IPS-18a (cell line): ENCODE data around the gene WDFY3.

Source experiments
- H3K27ac ChIP-seq: one replicate; pipeline ENCODE4 v1.5.1; 2013; ENCODE audit warnings: low read length
- H3K27me3 ChIP-seq: one replicate; pipeline ENCODE4 v1.6.1; 2013; ENCODE audit warnings: mild to moderate bottlenecking, low read length; ENCODE audit not compliant: control insufficient read depth, insufficient read depth
- H3K36me3 ChIP-seq: one replicate; pipeline ENCODE4 v1.6.1; 2013; ENCODE audit warnings: low read depth, low read length; ENCODE audit not compliant: control insufficient read depth
- H3K4me1 ChIP-seq: one replicate; pipeline ENCODE4 v1.6.1; 2013; ENCODE audit warnings: low read depth, low read length; ENCODE audit not compliant: control insufficient read depth
- H3K4me3 ChIP-seq: one replicate; pipeline ENCODE4 v1.5.1; 2013; ENCODE audit warnings: low read length
- H3K9ac ChIP-seq: one replicate; pipeline ENCODE4 v1.6.1; 2013; ENCODE audit warnings: mild to moderate bottlenecking, low read length, moderate library complexity
- H3K9me3 ChIP-seq: one replicate; pipeline ENCODE4 v1.6.1; 2013; ENCODE audit warnings: low read depth, low read length; ENCODE audit not compliant: control insufficient read depth

The WDFY3 gene

DNA sequence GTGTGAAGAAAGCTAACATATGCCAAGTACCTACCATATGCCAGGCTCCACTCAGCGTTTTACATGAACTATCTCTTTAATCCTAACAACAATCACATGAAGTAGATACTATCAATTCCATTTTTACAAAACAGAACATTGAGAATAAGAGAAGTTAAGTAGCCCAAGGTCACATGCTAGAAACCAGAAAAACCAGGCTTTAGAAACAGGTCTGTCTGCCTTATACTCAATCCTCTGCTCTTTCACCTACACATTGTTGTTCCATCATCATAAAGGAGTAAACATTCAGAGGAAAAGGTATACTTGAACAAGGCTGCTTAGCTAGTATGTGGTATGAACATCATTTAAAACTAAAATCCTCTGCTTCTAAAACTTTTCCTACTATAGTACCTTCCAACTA, 42.1 kb downstream of the WDFY3 start:
- no peak overlapping the region for H3K9ac ChIP-seq
- no peak overlapping the region for H3K27ac ChIP-seq
- no peak overlapping the region for H3K4me3 ChIP-seq
- no peaks in the 10 kb centered on the region for H3K36me3 ChIP-seq
- no peaks in the 10 kb centered on the region for H3K9me3 ChIP-seq
- peaks cover 3% of the 10 kb centered on the region for H3K4me1 ChIP-seq
- no peaks in the 10 kb centered on the region for H3K27me3 ChIP-seq

DNA sequence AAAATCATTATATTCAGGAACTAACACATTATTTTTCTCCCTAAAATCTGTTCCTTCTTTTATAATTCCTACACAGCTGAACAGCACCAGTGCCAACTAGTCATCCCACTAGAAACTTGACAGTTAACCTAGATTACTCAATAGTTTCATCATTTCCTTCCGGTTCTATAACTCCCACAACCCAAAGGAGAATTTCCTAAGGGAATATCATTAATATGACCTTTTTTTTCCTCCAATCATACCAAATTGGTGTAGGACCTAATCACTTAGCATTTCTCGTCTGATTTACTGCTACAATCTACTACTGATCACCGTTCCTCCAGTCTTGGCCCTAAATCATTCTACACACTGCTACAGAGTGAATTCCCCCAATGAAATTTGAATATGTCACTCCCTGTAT, 45.9 kb downstream of the WDFY3 start:
- Histone ChIP-seq H3K4me3 (no peak overlapping the region), H3K27ac (no peak overlapping the region), H3K27me3 (no peaks in the 10 kb centered on the region), H3K9ac (no peak overlapping the region), H3K4me1 (peaks cover 10% of the 10 kb centered on the region), H3K9me3 (no peaks in the 10 kb centered on the region), H3K36me3 (no peaks in the 10 kb centered on the region)

DNA sequence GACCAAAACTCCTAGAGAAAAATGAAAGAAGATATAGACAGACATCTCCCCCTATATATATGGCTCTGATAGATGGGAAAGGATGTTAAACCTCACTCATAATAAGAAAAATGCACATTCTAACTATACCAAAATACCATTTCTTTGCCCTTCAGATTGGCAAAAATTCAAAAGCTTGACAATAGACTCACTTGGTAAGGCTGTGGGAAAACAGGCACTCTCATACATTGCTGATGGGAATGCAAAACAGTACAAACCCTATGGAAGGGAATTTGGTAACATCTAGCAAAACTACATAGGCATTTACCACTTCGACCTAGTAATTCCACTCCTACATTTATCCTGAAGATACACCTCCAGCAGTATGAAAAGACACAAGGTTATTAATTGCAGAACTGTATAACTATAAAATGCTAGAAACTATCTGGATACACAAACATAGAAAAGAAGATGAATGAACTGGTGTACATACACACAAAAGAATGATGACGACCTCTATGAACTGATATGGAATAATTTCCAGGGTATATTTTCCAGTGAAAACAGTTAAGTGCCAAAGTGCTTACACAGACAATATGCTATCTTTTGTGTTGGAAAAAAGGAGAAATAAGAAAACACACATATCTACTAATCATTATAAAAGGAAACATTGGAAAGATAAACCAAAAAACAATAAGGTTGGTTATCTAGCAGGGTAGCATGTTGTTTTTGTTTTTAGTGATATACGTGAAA, 48.5 kb downstream of the WDFY3 start:
- H3K9ac ChIP-seq, result no peak overlapping the region
- H3K27me3 ChIP-seq, result no peaks in the 10 kb centered on the region
- no peak overlapping the region for H3K4me3 ChIP-seq
- no peak overlapping the region for H3K27ac ChIP-seq
- H3K36me3 ChIP-seq, result no peaks in the 10 kb centered on the region
- H3K4me1 ChIP-seq, result peaks cover 10% of the 10 kb centered on the region
- no peaks in the 10 kb centered on the region for H3K9me3 ChIP-seq

DNA sequence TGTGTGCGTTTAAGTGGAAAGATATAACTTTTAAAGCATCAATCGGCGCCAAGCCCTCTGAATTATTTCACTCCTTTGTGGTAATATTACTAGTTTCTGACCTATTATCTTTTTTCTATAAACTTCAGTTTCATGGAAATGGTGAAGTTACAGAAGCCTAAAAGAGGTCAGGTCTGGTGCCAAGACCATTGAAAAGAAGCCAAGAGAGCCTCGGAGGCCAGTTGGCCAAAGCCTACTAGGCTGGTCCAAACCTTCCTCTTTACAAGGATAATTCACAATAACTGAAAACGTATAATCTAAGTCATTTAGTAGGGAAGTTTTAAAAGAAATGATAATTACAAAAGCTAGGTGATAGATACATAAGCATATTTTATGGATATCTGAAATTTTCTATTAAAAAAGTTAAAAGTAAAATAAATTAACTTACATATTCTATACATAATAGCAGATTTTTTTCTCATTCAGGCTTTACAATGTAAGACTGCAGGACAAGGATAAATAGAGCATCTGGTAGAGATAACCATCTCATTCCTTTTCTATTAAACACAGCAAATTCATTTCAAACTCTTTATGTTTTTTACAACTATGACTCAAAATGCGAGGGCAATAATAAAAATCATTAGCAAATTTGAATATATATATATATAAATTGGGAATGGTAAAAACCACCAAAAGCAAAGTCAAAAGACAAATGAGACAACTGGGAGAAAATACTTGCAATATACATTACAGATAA, 49.2 kb downstream of the WDFY3 start:
- peaks cover 8% of the 10 kb centered on the region for H3K4me1 ChIP-seq
- H3K27me3 ChIP-seq, result no peaks in the 10 kb centered on the region
- no peak overlapping the region for H3K27ac ChIP-seq
- H3K36me3 ChIP-seq, result no peaks in the 10 kb centered on the region
- no peaks in the 10 kb centered on the region for H3K9me3 ChIP-seq
- no peak overlapping the region for H3K9ac ChIP-seq
- H3K4me3 ChIP-seq, result no peak overlapping the region

DNA sequence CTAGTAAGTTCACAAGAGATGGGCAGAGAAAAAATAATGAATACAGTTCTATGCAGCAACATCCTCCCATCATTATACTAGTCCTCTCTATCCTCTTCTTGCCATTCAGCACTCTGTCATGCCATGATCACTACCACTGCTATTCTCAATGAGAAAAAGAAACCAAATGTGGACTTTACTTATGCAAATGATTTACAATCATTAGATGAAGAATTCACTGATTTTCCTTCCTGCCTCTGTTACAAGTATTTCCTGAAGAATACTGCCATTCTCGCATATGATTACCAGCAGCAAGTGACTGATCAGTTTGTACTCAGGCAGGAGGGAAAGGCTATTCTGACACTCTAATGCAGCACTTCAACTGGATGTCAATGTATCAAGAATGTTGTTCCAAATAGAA, 50.3 kb downstream of the WDFY3 start:
- Histone ChIP-seq H3K4me3 (no peak overlapping the region), H3K4me1 (peaks cover 8% of the 10 kb centered on the region), H3K27ac (no peak overlapping the region), H3K9me3 (no peaks in the 10 kb centered on the region), H3K9ac (no peak overlapping the region), H3K36me3 (no peaks in the 10 kb centered on the region), H3K27me3 (no peaks in the 10 kb centered on the region)

DNA sequence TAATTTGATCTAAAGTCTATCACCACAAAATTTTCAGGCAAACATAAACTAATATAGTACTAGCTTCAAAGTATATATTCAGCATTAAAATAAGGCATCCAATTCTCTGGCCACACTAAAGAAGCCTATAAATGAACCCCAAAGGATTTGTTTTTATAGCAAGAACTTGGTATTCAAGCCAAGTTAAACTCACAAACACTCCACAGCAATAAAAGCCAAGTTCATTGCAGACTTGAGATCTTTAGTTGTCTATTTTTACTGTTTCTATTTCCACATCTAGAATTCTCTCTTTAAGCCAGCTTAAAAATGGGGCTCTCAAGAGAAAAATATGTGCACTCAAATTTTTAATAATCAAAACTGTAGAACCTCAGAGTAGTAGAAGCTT, 51.1 kb downstream of the WDFY3 start:
- Histone ChIP-seq H3K9ac (no peak overlapping the region), H3K4me3 (no peak overlapping the region), H3K27me3 (no peaks in the 10 kb centered on the region), H3K36me3 (no peaks in the 10 kb centered on the region), H3K27ac (no peak overlapping the region), H3K9me3 (no peaks in the 10 kb centered on the region), H3K4me1 (peaks cover 8% of the 10 kb centered on the region)

DNA sequence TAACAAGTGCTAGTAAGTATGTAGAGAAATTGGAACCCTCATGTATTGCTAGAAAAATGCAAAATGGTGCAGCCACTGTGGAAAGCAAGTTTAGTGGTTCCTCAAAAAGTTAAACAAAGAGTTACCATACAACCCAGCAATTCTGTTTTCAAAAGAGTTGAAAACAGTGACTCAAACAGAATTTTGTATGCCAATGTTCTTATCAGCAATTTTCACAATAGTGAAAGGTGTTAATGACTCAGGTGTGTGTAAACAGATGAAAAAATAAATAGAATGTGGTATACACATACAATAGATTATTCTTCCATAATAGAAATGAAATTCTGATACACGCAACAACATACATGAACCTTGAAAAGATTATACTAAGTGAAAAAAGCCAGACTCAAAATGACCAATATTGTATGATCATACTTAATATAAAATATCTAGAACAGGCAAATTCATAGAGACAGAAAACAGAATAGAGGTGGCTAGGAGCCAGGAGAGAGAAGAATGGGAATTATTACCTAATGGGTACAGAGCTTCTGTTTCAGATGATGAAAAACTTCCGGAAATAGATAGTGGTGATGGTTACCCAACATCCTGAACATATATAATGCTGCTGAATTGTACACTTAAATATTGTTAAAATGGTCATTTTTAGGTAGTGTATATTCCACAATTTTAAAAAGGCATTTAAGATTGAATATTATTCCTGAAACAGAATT, 51.6 kb downstream of the WDFY3 start:
- Histone ChIP-seq H3K9ac (no peak overlapping the region), H3K4me3 (no peak overlapping the region), H3K9me3 (no peaks in the 10 kb centered on the region), H3K27ac (no peak overlapping the region), H3K36me3 (no peaks in the 10 kb centered on the region), H3K4me1 (peaks cover 8% of the 10 kb centered on the region), H3K27me3 (no peaks in the 10 kb centered on the region)

DNA sequence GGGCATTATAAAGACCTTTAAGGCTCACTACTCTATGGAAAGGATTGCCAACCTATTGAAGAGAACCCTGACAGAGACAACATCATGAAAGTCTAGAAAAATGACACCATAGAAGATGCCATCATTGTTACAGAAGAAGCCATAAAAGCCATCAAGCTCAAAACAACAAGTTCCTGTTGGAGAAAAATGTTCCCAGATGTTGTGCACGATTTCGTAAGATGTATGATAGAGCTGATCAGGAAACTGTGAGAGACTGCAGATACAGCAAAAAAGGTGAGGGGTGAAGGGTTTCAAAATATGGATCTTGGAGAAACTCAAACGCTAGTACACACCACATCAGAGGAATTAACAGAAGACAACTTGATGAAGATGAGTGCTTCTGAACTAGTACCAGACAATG, 53.3 kb downstream of the WDFY3 start:
- peaks cover 12% of the 10 kb centered on the region for H3K4me1 ChIP-seq
- no peaks in the 10 kb centered on the region for H3K36me3 ChIP-seq
- H3K27ac ChIP-seq, result no peak overlapping the region
- no peaks in the 10 kb centered on the region for H3K9me3 ChIP-seq
- no peak overlapping the region for H3K4me3 ChIP-seq
- H3K27me3 ChIP-seq, result no peaks in the 10 kb centered on the region
- H3K9ac ChIP-seq, result no peak overlapping the region

DNA sequence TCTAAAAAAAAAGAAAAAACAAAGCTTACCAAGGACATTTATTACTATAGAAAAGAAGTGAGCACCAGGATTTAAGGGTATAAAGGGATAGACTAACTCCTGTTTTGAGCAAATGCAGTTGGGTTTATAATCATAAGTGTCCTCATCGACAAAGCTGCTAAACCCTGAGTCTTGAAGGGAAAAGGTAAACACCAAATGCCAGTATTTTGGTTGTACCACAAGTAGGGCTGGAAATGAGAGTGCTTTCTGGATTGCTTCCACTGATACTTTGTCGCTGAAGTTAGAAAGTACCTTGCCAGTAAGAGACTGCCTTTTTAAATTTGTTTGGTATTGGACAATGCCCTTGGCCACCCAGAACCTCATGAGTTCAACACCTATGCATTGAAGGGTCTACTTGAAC, 53.7 kb downstream of the WDFY3 start:
- no peak overlapping the region for H3K27ac ChIP-seq
- H3K36me3 ChIP-seq, result no peaks in the 10 kb centered on the region

DNA sequence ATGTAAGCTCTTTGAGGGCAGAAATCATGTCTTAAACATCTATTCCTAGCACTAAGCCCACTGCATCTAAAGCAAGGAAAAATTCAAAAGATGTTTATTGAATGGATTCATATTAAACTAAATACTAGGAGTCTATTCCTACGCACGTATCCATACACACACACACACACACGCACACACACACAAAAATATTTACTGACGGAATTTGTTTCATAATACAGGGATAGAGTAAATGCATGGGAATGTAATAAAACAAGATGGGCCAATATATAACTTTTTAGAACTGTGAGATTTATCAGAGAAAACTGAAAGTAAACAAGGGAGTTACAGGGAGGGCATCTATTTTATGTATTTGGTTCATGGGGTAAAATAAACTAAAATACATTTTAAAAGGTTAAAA, 57.6 kb downstream of the WDFY3 start:
- Histone ChIP-seq H3K27ac (no peak overlapping the region), H3K4me1 (peaks cover 14% of the 10 kb centered on the region), H3K27me3 (no peaks in the 10 kb centered on the region), H3K36me3 (no peaks in the 10 kb centered on the region), H3K4me3 (no peak overlapping the region), H3K9ac (no peak overlapping the region), H3K9me3 (no peaks in the 10 kb centered on the region)

More for the DNA sequence above, 53.7 kb downstream of the WDFY3 start:
- Histone ChIP-seq H3K27me3 (no peaks in the 10 kb centered on the region), H3K9me3 (no peaks in the 10 kb centered on the region), H3K4me1 (peaks cover 14% of the 10 kb centered on the region), H3K4me3 (no peak overlapping the region), H3K9ac (no peak overlapping the region)

DNA sequence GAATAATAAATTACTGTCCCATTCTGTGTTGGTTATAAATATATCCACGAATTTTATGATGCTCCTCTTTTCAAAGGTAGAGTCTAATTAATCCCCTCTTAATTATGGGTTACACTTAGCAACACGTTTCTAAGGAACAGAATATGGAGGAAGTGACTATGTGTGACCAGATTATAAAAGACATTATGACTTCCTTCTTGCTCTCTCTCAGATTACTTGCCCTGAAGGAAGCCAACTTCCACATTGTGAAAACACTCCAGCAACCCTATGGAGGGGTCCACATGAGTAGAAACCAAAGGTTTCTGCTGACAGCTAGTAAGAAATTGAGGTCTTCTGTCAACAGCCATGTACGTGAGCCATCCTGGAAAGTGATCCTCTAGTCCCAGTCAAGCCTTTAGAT, 59.3 kb downstream of the WDFY3 start:
- no peak overlapping the region for H3K27ac ChIP-seq
- H3K4me1 ChIP-seq, result peaks cover 14% of the 10 kb centered on the region
- H3K36me3 ChIP-seq, result no peaks in the 10 kb centered on the region

More for the DNA sequence above, 59.3 kb downstream of the WDFY3 start:
- no peak overlapping the region for H3K9ac ChIP-seq
- no peaks in the 10 kb centered on the region for H3K27me3 ChIP-seq
- no peak overlapping the region for H3K4me3 ChIP-seq
- H3K9me3 ChIP-seq, result no peaks in the 10 kb centered on the region
